GM13976 (cell line): ENCODE measurements around the gene ATP11A.

ENCODE experiments used
- DNase-seq: peaks from one replicate; pipeline ENCODE4 v3.0.0; 2012; ENCODE audit warnings: low spot score
- CTCF ChIP-seq: IDR thresholded peaks from 2 replicates; pipeline ENCODE4 v1.5.1; 2012; ENCODE audit warnings: borderline replicate concordance, mild to moderate bottlenecking; ENCODE audit not compliant: insufficient read depth; ENCODE audit errors: extremely low read depth, missing control alignments, control extremely low read depth
- in situ Hi-C: fragments of 300-500 bp; cut with MboI; formaldehyde crosslinking; loops from one replicate; pipeline ENCODE4 v1.12.0; 2022; ENCODE audit warnings: low sequenced_read_pairs, mixed read lengths, inconsistent platforms; ENCODE audit not compliant: unreplicated experiment

ATP11A gene

GRCh38 chr13:112777637-112778406, 88.0 kb downstream of the ATP11A start:
- no peak for DNase-seq
- no peak for TF ChIP-seq CTCF
- in situ Hi-C loops = no loop called here

GRCh38 chr13:112779856-112780604, 90.2 kb downstream of the ATP11A start:
- no peak for DNase-seq
- in situ Hi-C loops = no loop called here
- no peak for TF ChIP-seq CTCF

- in situ Hi-C loops = no loop called here
- DNase-seq = peak; percentile 22
- no peak for TF ChIP-seq CTCF
Observed at GRCh38 chr13:112781287-112781686, 91.4 kb downstream of the ATP11A start.

GRCh38 chr13:112781881-112782361, 92.1 kb downstream of the ATP11A start:
- in situ Hi-C loops = no loop called here
- no peak for TF ChIP-seq CTCF
- DNase-seq = no peak

GRCh38 chr13:112782429-112783010, 92.7 kb downstream of the ATP11A start:
- no peak for DNase-seq
- in situ Hi-C loops = no loop called here
- no peak for TF ChIP-seq CTCF

GRCh38 chr13:112783135-112783977, 93.5 kb downstream of the ATP11A start:
- in situ Hi-C loops = no loop called here
- no peak for TF ChIP-seq CTCF
- no peak for DNase-seq
